Endothelial cell of umbilical vein (primary cell): ENCODE data around the gene ZFYVE28. TPM values are rescaled to one million over a fixed set of nuclear protein-coding genes. Genes with fewer than 3 reads are reported as not detected.

ENCODE experiments used
- BruUV-seq: library from RNA; stranded (reverse); fragments of 400-500 nt; replicated peaks from 2 replicates; lab custom pipeline; 2021; lab: Mats Ljungman, UMichigan
- CTCF ChIA-PET: fragments of 300-600, 350-600 bp; sonication (Branson Sonifier 250); formaldehyde crosslinking; loops from one replicate; lab custom pipeline; 2021; ENCODE audit warnings: antibody characterized with exemption, inconsistent platforms; lab: Charles Lee
- POLR2A ChIA-PET: fragments of 300-600, 350-600 bp; sonication (Branson Sonifier 250); formaldehyde crosslinking; loops from one replicate; lab custom pipeline; 2021; ENCODE audit warnings: antibody characterized with exemption, inconsistent platforms; lab: Charles Lee
- DNase-seq: peaks from one replicate; pipeline ENCODE4 v3.0.0-alpha.2; 2011; ENCODE audit warnings: low read depth, low spot score
- FAIRE-seq: peaks from 2 replicates; lab custom pipeline; 2011; peaks lifted over from hg19 to GRCh38; lab: Jason Lieb, UNC
- H2AFZ ChIP-seq: 2 replicates; pipeline ENCODE4 v1.6.0; 2012; ENCODE audit warnings: low read depth, low read length, control low read depth, inconsistent platforms
- H3K27ac ChIP-seq: 2 replicates; pipeline ENCODE4 v1.5.1; 2011; ENCODE audit warnings: low read depth, mild to moderate bottlenecking, control low read depth, low read length, moderate library complexity; ENCODE audit not compliant: insufficient read depth
- H3K27me3 ChIP-seq, 2 experiments: 2 replicates each; pipeline versions ENCODE4 v1.6.0 to v1.6.1; 2011; ENCODE audit warnings: low read length in 2 of 2, mixed read lengths in 1 of 2; ENCODE audit not compliant: control insufficient read depth in 2 of 2, insufficient read depth in 2 of 2
- H3K36me3 ChIP-seq, 2 experiments: 2 replicates in 1 of 2; 3 replicates in 1 of 2; pipeline ENCODE4 v1.5.1; 2011; ENCODE audit warnings: low read length in 2 of 2, mild to moderate bottlenecking in 1 of 2, moderate library complexity in 1 of 2; ENCODE audit not compliant: control insufficient read depth in 2 of 2, insufficient read depth in 2 of 2; ENCODE audit errors: extremely low read depth in 1 of 2
- H3K4me1 ChIP-seq: 3 replicates; pipeline ENCODE4 v1.5.1; 2011; ENCODE audit warnings: mild to moderate bottlenecking, low read length; ENCODE audit not compliant: control insufficient read depth, insufficient read depth; ENCODE audit errors: extremely low read depth
- H3K4me2 ChIP-seq: 2 replicates; pipeline ENCODE4 v1.6.1; 2011; ENCODE audit warnings: low read length, control low read depth, mixed read lengths; ENCODE audit not compliant: insufficient read depth
- H3K4me3 ChIP-seq, 3 experiments: fragments of 200-600 bp in 1 of 3; sonication (generic), shearing (Covaris generic) in 1 of 3; replicated peaks in 1 of 3; 2 replicates each; pipeline ENCODE4 v1.5.1; 2011 to 2016; ENCODE audit warnings: control low read depth in 3 of 3, low read length in 3 of 3, mild to moderate bottlenecking in 2 of 3, inconsistent platforms in 1 of 3, low read depth in 1 of 3, moderate library complexity in 1 of 3; ENCODE audit not compliant: insufficient read depth in 1 of 3
- H3K79me2 ChIP-seq: 2 replicates; pipeline ENCODE4 v1.6.0; 2012; ENCODE audit warnings: low read length, inconsistent platforms; ENCODE audit not compliant: control insufficient read depth, insufficient read depth
- H3K9ac ChIP-seq: replicated peaks from 2 replicates; pipeline ENCODE3; 2011; ENCODE audit warnings: low read length, control low read depth; ENCODE audit not compliant: insufficient read depth; ENCODE audit errors: extremely low read depth
- H3K9me1 ChIP-seq: replicated peaks from 3 replicates; pipeline ENCODE4 v1.6.0; 2011; ENCODE audit warnings: mild to moderate bottlenecking, low read length; ENCODE audit not compliant: control insufficient read depth, insufficient read depth; ENCODE audit errors: extremely low read depth
- H3K9me3 ChIP-seq: replicated peaks from 2 replicates; pipeline ENCODE4 v1.5.1; 2012; ENCODE audit warnings: low read length, inconsistent platforms; ENCODE audit not compliant: control insufficient read depth, insufficient read depth
- H4K20me1 ChIP-seq: replicated peaks from 2 replicates; pipeline ENCODE3; 2011; ENCODE audit warnings: mild to moderate bottlenecking, low read length; ENCODE audit not compliant: control insufficient read depth, insufficient read depth; ENCODE audit errors: extremely low read depth
- CTCF ChIP-seq, 2 donors: IDR thresholded peaks; 1 replicate in 1 of 2; 2 replicates in 1 of 2; pipeline ENCODE4 v1.5.1; 2011; ENCODE audit warnings: low read length in 2 of 2, mild to moderate bottlenecking in 2 of 2, moderate library complexity in 2 of 2, control low read depth in 1 of 2, inconsistent platforms in 1 of 2, low read depth in 1 of 2; ENCODE audit not compliant: insufficient read depth in 1 of 2; ENCODE audit errors: extremely low read depth in 1 of 2
- EZH2 ChIP-seq: IDR thresholded peaks from 2 replicates; pipeline ENCODE4 v1.6.1; 2012; ENCODE audit warnings: borderline replicate concordance, low read depth, mild to moderate bottlenecking, moderate library complexity, low read length, inconsistent platforms; ENCODE audit not compliant: severe bottlenecking
- GATA2 ChIP-seq: IDR thresholded peaks from 2 replicates; pipeline ENCODE4 v1.7.0; 2011; ENCODE audit warnings: low read depth, mild to moderate bottlenecking, moderate library complexity, mixed read lengths, low read length; ENCODE audit not compliant: insufficient read length, insufficient read depth
- JUN ChIP-seq: IDR thresholded peaks from 2 replicates; pipeline ENCODE4 v1.6.1; 2011; ENCODE audit warnings: borderline replicate concordance, low read depth; ENCODE audit not compliant: insufficient read length, insufficient read depth
- MYC ChIP-seq: IDR thresholded peaks from one replicate; pipeline ENCODE4 v1.6.1; 2011; ENCODE audit warnings: mild to moderate bottlenecking, low read depth, low read length
- POLR2A ChIP-seq: IDR thresholded peaks from 2 replicates; pipeline ENCODE4 v1.6.1; 2012; ENCODE audit warnings: low read depth, mild to moderate bottlenecking, control low read depth, low read length
- POLR2AphosphoS5 ChIP-seq: IDR thresholded peaks from 2 replicates; pipeline ENCODE4 v1.6.1; 2012; ENCODE audit warnings: low read depth, mild to moderate bottlenecking, control low read depth, low read length, moderate library complexity; ENCODE audit not compliant: insufficient read depth
- dilution Hi-C: fragments of 300-500 bp; cut with MboI; formaldehyde crosslinking; loops from one replicate; pipeline ENCODE4 v1.15.0; 2019; ENCODE audit warnings: low sequenced_read_pairs; ENCODE audit not compliant: extremely low pct_ligation_motif_present
- intact Hi-C: fragments of 100-400 bp; cut with micrococcal nuclease; formaldehyde crosslinking; loops from one replicate; pipeline ENCODE4 v1.10.0; 2022
- polyA plus RNA-seq, 4 experiments: library from polyadenylated mRNA; depleted of rRNA in 3 of 4; stranded (reverse) in 3 of 4; unstranded in 1 of 4; fragments of >200 nt; gene quantifications; 2 replicates each; pipeline versions ENCODE4 v1.2.1 to v1.2.3, GENCODE V29; 2011 to 2012; ENCODE audit warnings: missing spikeins in 1 of 4
- total RNA-seq: library from RNA; stranded (reverse); gene quantifications from 2 replicates; pipeline ENCODE4 v1.2.3, GENCODE V29; 2021
- TF ChIP-seq, protein P1 (sequence below): IDR thresholded peaks from 2 replicates; pipeline ENCODE4 v1.6.1; 2011; ENCODE audit not compliant: insufficient read depth, insufficient read length

ZFYVE28 gene
- total and polyA plus RNA-seq, 2 donors (not counting 3 experiments of a cell fraction or from before 2014, with no cell fraction given): 5.8 to 7.1 TPM

- no peak for DNase-seq
- H2AFZ ChIP-seq: no peak overlapping the region
- H3K9ac ChIP-seq: no peak overlapping the region
- no peaks in the 10 kb centered on the region for H3K9me1 ChIP-seq
- H3K9me3 ChIP-seq: no peaks in the 10 kb centered on the region
- intact Hi-C loops: no loop called here
- POLR2A ChIA-PET: no interaction called here
- dilution Hi-C loops: no loop called here
- H3K79me2 ChIP-seq: no peaks in the 10 kb centered on the region
- no peak overlapping the region for H3K27ac ChIP-seq
- no peaks in the 10 kb centered on the region for H4K20me1 ChIP-seq
- FAIRE-seq: no peak
- no peaks in the 10 kb centered on the region for H3K27me3 ChIP-seq
- H3K4me3 ChIP-seq: no peak overlapping the region
- CTCF ChIA-PET: interaction anchor here (1.1 to 1.6 kb wide), 3 partner anchors 13 to 25 kb away, joined by 3 to 9 read pairs (median 3); no protein-coding TSS in a partner anchor
- no TSS peak for BruUV-seq
- no peak for TF ChIP-seq POLR2A
- no peak for TF ChIP-seq JUN
- TF ChIP-seq POLR2AphosphoS5: no peak
- no peak for TF ChIP-seq CTCF (IDR thresholded peaks at IDR 0.05; ENCODE audit: extremely low read depth in 1 of 2, insufficient read depth in 1 of 2, low read depth in 1 of 2, low read length in 2 of 2)
- TF ChIP-seq EZH2: no peak
- TF ChIP-seq GATA2: no peak
- TF ChIP-seq, protein P1, sequence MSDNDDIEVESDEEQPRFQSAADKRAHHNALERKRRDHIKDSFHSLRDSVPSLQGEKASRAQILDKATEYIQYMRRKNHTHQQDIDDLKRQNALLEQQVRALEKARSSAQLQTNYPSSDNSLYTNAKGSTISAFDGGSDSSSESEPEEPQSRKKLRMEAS: no peak
- TF ChIP-seq MYC: no peak
- H3K4me2 ChIP-seq: no peak overlapping the region
- H3K4me1 ChIP-seq: no peaks in the 10 kb centered on the region
- no peaks in the 10 kb centered on the region for H3K36me3 ChIP-seq
These were observed 10.2 kb upstream of the ZFYVE28 start for GRCh38 chr4:2428496-2429213.
